Erythroblast (primary cell): Measurements from ENCODE around the gene CCDC116.

Experiments
- GATA1 ChIP-seq: IDR thresholded peaks from 2 replicates; pipeline ENCODE4 v1.6.1; 2011; ENCODE audit warnings: low read depth, mild to moderate bottlenecking, control low read depth, low read length, moderate library complexity
- POLR2A ChIP-seq: IDR thresholded peaks from 2 replicates; pipeline ENCODE4 v1.6.1; 2011; ENCODE audit warnings: mild to moderate bottlenecking, low read length

- TF ChIP-seq POLR2A = no peak
- no peak for TF ChIP-seq GATA1
Observed at GRCh38 chr22:21594865-21595452, 37.6 kb upstream of the CCDC116 start.
